Progenitor cell of endocrine pancreas (in vitro differentiated cells): Measurements from ENCODE around the gene ACTN1. TPM values are rescaled to one million over a fixed set of nuclear protein-coding genes. Genes with fewer than 3 reads are reported as not detected.

ENCODE experiments used
- DNase-seq: peaks from one replicate; pipeline ENCODE4 v3.0.0; 2021; ENCODE audit warnings: low spot score; ENCODE audit not compliant: unreplicated experiment
- H3K27ac Mint-ChIP-seq: 2 replicates; pipeline ENCODE4 v1.8.0; 2021; ENCODE audit warnings: mild to moderate bottlenecking, moderate library complexity, mixed read lengths
- H3K27me3 Mint-ChIP-seq: 2 replicates; pipeline ENCODE4 v1.8.0; 2021; ENCODE audit warnings: mixed read lengths
- H3K36me3 Mint-ChIP-seq: 2 replicates; pipeline ENCODE4 v1.8.0; 2022; ENCODE audit warnings: mixed read lengths; ENCODE audit not compliant: insufficient read depth
- H3K4me1 Mint-ChIP-seq: 2 replicates; pipeline ENCODE4 v1.8.0; 2021; ENCODE audit warnings: low read depth, mixed read lengths
- H3K4me3 Mint-ChIP-seq: 2 replicates; pipeline ENCODE4 v1.8.0; 2021; ENCODE audit warnings: low read depth, mild to moderate bottlenecking, moderate library complexity, mixed read lengths
- H3K9me3 Mint-ChIP-seq: 2 replicates; pipeline ENCODE4 v1.8.0; 2021; ENCODE audit warnings: low read depth, mixed read lengths
- total RNA-seq: library from RNA; stranded (reverse); gene quantifications from 2 replicates; pipeline ENCODE4 v1.2.1, GENCODE V29; 2021
- TF ChIP-seq, protein P1 (sequence below): fragments of 200-600 bp; sonication (generic); IDR thresholded peaks from one replicate; pipeline ENCODE4 v1.5.0; 2021; ENCODE audit warnings: antibody characterized with exemption, mild to moderate bottlenecking; ENCODE audit not compliant: unreplicated experiment

ACTN1 gene
- total RNA-seq, 1 donor from 2014 or later = 92.6 TPM

DNA sequence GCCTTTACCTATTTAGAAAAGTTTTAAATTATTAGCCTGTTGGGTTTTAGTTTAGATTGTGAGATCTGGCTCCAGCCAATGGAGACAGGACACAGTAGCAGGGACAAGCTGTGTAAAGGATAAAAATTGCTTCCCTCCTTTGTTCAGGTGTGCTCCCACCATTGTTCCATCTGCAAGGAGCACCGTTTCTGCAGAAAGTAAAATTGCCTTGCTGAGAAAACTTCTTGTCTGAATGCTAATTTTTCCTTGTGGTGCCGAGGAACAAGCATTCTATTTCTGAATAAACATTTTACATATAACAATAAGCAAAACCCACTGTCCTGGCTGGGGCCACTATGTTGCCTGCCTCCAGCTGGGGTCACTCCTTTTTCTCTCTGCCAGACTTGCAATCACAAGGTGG, 113.6 kb downstream of the ACTN1 start:
- peaks cover 5% of the 10 kb centered on the region for H3K36me3 Mint-ChIP-seq
- TF ChIP-seq, protein P1, sequence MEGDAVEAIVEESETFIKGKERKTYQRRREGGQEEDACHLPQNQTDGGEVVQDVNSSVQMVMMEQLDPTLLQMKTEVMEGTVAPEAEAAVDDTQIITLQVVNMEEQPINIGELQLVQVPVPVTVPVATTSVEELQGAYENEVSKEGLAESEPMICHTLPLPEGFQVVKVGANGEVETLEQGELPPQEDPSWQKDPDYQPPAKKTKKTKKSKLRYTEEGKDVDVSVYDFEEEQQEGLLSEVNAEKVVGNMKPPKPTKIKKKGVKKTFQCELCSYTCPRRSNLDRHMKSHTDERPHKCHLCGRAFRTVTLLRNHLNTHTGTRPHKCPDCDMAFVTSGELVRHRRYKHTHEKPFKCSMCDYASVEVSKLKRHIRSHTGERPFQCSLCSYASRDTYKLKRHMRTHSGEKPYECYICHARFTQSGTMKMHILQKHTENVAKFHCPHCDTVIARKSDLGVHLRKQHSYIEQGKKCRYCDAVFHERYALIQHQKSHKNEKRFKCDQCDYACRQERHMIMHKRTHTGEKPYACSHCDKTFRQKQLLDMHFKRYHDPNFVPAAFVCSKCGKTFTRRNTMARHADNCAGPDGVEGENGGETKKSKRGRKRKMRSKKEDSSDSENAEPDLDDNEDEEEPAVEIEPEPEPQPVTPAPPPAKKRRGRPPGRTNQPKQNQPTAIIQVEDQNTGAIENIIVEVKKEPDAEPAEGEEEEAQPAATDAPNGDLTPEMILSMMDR = no peak
- DNase-seq = no peak
- H3K4me1 Mint-ChIP-seq = no peaks in the 10 kb centered on the region
- no peaks in the 10 kb centered on the region for H3K27me3 Mint-ChIP-seq
- no peak overlapping the region for H3K4me3 Mint-ChIP-seq
- peak overlapping the region; percentile 52 for H3K27ac Mint-ChIP-seq
- H3K9me3 Mint-ChIP-seq = peaks cover 7% of the 10 kb centered on the region

DNA sequence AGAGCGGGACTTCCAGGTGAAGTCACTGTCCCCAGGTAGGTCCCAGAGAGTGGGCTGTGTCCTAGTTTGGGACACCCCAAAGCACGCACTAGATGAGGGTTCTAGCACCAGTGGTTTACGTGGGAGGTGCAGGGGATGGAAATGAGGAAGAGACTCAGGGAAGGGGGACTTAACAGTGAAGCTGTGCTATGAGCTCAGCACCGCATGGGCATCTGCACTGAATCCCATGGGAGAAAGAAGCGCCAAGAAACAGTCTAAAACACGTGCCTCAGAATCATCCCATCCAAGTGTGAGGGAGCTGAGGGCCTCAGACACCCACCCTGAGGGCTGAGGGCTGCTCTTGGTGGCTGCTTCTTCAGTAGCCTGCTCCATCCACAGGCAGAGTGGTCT, 114.7 kb downstream of the ACTN1 start:
- no peak overlapping the region for H3K4me3 Mint-ChIP-seq
- TF ChIP-seq, protein P1 = no peak
- H3K36me3 Mint-ChIP-seq = peaks cover 5% of the 10 kb centered on the region

DNA sequence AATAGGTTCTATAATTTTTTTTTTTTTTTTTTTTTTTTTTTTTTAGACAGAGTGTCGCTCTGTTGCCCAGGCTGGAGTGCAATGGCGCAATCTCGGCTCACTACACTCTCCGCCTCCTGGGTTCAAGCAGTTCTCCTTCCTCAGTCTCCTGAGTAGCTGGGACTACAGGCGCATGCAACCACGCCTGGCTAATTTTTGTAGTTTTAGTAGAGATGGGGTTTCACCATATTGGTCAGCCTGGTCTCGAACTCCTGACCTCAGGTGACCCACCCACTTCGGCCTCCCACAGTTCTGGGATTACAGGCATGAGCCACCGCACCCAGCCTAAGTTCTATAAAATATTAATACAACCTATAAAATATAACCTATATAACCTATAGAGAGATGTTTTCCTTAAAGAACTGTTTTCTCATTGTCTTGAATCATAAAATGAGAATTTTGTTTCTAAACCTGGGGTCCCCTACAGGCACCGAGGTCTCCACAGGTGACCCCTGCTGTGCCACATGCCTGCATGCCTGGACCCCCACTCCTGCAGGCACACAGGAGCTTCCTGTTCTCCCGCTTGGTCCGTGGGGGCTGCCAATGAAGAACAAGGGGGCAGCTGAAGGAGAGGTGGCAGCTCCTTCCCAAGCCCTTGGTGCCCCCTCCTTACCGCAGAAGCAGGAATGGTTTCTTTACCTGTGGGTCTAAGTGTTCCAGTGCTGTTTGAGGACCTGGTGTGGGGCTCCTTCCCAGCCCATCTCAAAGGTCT, 115.3 kb downstream of the ACTN1 start:
- DNase-seq = no peak
- TF ChIP-seq, protein P1 = no peak

More for the DNA sequence above, 114.7 kb downstream of the ACTN1 start:
- no peak for DNase-seq
- Mint-ChIP-seq H3K4me1 (no peaks in the 10 kb centered on the region), H3K27me3 (no peaks in the 10 kb centered on the region), H3K9me3 (peaks cover 7% of the 10 kb centered on the region), H3K27ac (no peak overlapping the region)

DNA sequence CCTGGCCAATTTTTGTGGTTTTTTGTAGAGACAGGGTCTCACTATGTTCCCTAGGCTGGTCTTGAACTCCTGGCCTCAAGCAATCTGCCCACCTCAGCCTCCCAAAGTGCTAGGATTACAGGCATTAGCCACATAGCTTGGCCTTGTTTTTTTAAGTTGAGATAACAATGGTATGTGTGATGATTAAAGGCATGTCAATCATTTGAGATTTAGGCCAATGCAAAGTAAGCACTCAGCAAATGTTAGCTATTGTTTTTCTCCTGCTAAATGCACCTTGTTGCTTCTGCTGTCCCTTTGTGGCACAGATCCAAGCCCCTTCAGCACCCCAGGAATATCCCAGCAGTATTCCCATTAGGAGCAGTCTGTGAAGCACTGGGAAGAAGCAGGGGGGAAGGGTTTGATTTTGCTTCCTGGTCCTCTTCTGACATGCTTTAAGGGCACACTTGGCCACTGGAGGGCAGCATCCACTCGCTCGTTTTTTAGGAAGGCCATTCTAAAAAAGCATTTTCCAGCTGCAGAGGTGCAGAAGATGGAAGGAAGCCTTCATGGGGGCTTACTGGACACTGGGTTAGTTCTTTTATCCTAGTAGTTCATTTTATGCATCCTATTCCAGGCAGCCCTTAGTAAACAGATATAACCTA, 116.0 kb downstream of the ACTN1 start:
- peak; percentile 60 for DNase-seq
- H3K4me1 Mint-ChIP-seq = no peaks in the 10 kb centered on the region
- H3K27me3 Mint-ChIP-seq = no peaks in the 10 kb centered on the region
- TF ChIP-seq, protein P1 = peak; percentile 79
- no peak overlapping the region for H3K4me3 Mint-ChIP-seq
- H3K36me3 Mint-ChIP-seq = peaks cover 5% of the 10 kb centered on the region
- peaks cover 7% of the 10 kb centered on the region for H3K9me3 Mint-ChIP-seq
- peak overlapping the region; percentile 71 for H3K27ac Mint-ChIP-seq

More for the DNA sequence above, 115.3 kb downstream of the ACTN1 start:
- H3K27ac Mint-ChIP-seq = no peak overlapping the region
- no peaks in the 10 kb centered on the region for H3K27me3 Mint-ChIP-seq
- peaks cover 7% of the 10 kb centered on the region for H3K9me3 Mint-ChIP-seq
- no peak overlapping the region for H3K4me3 Mint-ChIP-seq
- peaks cover 5% of the 10 kb centered on the region for H3K36me3 Mint-ChIP-seq
- no peaks in the 10 kb centered on the region for H3K4me1 Mint-ChIP-seq

DNA sequence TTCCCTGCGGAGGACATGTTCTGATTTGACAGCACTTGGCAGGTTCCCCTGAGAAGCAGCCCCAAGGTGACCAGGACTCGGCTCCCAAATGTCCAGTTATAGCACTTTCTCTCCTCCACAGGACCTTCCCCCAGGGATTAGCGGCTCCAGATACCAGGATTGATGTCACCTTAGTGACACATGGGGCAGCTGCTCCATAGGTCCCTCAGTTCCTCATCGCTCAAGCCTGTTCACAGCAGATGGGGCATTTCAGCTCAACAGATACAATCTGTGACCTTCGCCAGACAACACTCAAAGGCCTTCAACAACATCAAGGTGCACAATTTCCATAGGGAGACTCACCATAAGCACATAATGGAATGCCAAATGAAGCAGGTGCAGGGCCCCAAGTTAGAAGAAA, 118.3 kb downstream of the ACTN1 start:
- Mint-ChIP-seq H3K27me3 (no peaks in the 10 kb centered on the region), H3K4me3 (no peak overlapping the region), H3K4me1 (peaks cover 4% of the 10 kb centered on the region), H3K9me3 (peaks cover 7% of the 10 kb centered on the region), H3K36me3 (peaks cover 4% of the 10 kb centered on the region), H3K27ac (no peak overlapping the region)
- DNase-seq = no peak
- TF ChIP-seq, protein P1 = no peak
